Keratinocyte (primary cell): ENCODE data around the gene MDM2. TPM values are rescaled to one million over a fixed set of nuclear protein-coding genes. Genes with fewer than 3 reads are reported as not detected.

Experiments
- DNase-seq: peaks from one replicate; pipeline ENCODE4 v3.0.0-alpha.2; 2011; ENCODE audit warnings: low read depth, missing footprints, low spot score
- FAIRE-seq: peaks from 2 replicates; lab custom pipeline; 2011; peaks lifted over from hg19 to GRCh38; lab: Jason Lieb, UNC
- H2AFZ ChIP-seq: 2 replicates; pipeline ENCODE4 v1.6.0; 2012; ENCODE audit warnings: low read length, control low read depth, inconsistent platforms; ENCODE audit not compliant: control insufficient read depth
- H3K27ac ChIP-seq: 2 replicates; pipeline ENCODE4 v1.5.1; 2011; ENCODE audit warnings: low read length; ENCODE audit not compliant: control insufficient read depth, insufficient read depth
- H3K27me3 ChIP-seq: 3 replicates; pipeline ENCODE4 v1.6.0; 2011; ENCODE audit warnings: low read length; ENCODE audit not compliant: control insufficient read depth, insufficient read depth; ENCODE audit errors: extremely low read depth
- H3K36me3 ChIP-seq, 2 experiments: 2 replicates in 1 of 2; 3 replicates in 1 of 2; pipeline ENCODE4 v1.5.1; 2011; ENCODE audit warnings: low read length in 2 of 2, mild to moderate bottlenecking in 1 of 2; ENCODE audit not compliant: control insufficient read depth in 2 of 2, insufficient read depth in 2 of 2; ENCODE audit errors: extremely low read depth in 1 of 2
- H3K4me1 ChIP-seq: 3 replicates; pipeline ENCODE4 v1.5.1; 2011; ENCODE audit warnings: low read length; ENCODE audit not compliant: control insufficient read depth, insufficient read depth; ENCODE audit errors: extremely low read depth
- H3K4me2 ChIP-seq: 3 replicates; pipeline ENCODE4 v1.6.0; 2011; ENCODE audit warnings: low read depth, low read length; ENCODE audit not compliant: control insufficient read depth, insufficient read depth; ENCODE audit errors: extremely low read depth
- H3K4me3 ChIP-seq, 3 experiments: fragments of 200-600 bp in 1 of 3; sonication (generic) in 1 of 3; 2 replicates in 2 of 3; 3 replicates in 1 of 3; pipeline ENCODE4 v1.5.1; 2011 to 2016; ENCODE audit warnings: low read length in 3 of 3, mild to moderate bottlenecking in 3 of 3, control low read depth in 2 of 3, inconsistent platforms in 1 of 3, low read depth in 1 of 3, mixed read lengths in 1 of 3, mixed run types in 1 of 3, moderate library complexity in 1 of 3; ENCODE audit not compliant: control insufficient read depth in 2 of 3, insufficient read depth in 2 of 3; ENCODE audit errors: extremely low read depth in 1 of 3
- H3K79me2 ChIP-seq: 2 replicates; pipeline ENCODE4 v1.6.0; 2012; ENCODE audit warnings: low read length; ENCODE audit not compliant: control insufficient read depth, insufficient read depth
- H3K9ac ChIP-seq: 3 replicates; pipeline ENCODE4 v1.6.0; 2011; ENCODE audit warnings: low read length; ENCODE audit not compliant: control insufficient read depth, insufficient read depth; ENCODE audit errors: extremely low read depth
- H3K9me1 ChIP-seq: 3 replicates; pipeline ENCODE4 v1.6.0; 2011; ENCODE audit warnings: low read length; ENCODE audit not compliant: control insufficient read depth, insufficient read depth; ENCODE audit errors: extremely low read depth
- H3K9me3 ChIP-seq: 2 replicates; pipeline ENCODE4 v1.5.1; 2012; ENCODE audit warnings: low read depth, low read length; ENCODE audit not compliant: control insufficient read depth
- H4K20me1 ChIP-seq: 3 replicates; pipeline ENCODE4 v1.6.0; 2011; ENCODE audit warnings: low read length; ENCODE audit not compliant: control insufficient read depth, insufficient read depth; ENCODE audit errors: extremely low read depth
- CTCF ChIP-seq, 3 experiments: IDR thresholded peaks in 1 of 3; conservative IDR thresholded peaks in 1 of 3; optimal IDR thresholded peaks in 1 of 3; 2 replicates in 2 of 3; 3 replicates in 1 of 3; pipeline versions ENCODE3 to v1.5.1; 2011; ENCODE audit warnings: low read length in 3 of 3, mild to moderate bottlenecking in 3 of 3, moderate library complexity in 2 of 3, control low read depth in 1 of 3, inconsistent platforms in 1 of 3; ENCODE audit not compliant: insufficient read depth in 2 of 3; ENCODE audit errors: extremely low read depth in 1 of 3
- EZH2 ChIP-seq: IDR thresholded peaks from one replicate; pipeline ENCODE4 v1.6.1; 2012; ENCODE audit warnings: inconsistent platforms, mild to moderate bottlenecking, low read length, moderate library complexity
- dilution Hi-C: fragments of 300-500 bp; cut with MboI; formaldehyde crosslinking; loops from one replicate; pipeline ENCODE4 v1.7.0; 2020; ENCODE audit warnings: low sequenced_read_pairs; ENCODE audit not compliant: extremely low pct_ligation_motif_present
- polyA plus RNA-seq, 5 experiments: library from polyadenylated mRNA; depleted of rRNA in 3 of 5; stranded (reverse) in 3 of 5; stranded (forward) in 1 of 5; unstranded in 1 of 5; fragments of >200 nt; gene quantifications; 1 replicate in 1 of 5; 2 replicates in 3 of 5; 3 replicates in 1 of 5; pipeline versions ENCODE4 v1.2.1 to v1.2.3, GENCODE V29; 2011 to 2012; ENCODE audit warnings: missing spikeins in 2 of 5, low read depth in 1 of 5, low replicate concordance in 1 of 5

The MDM2 gene
- polyA plus RNA-seq, 1 donor (not counting 4 experiments of a cell fraction or from before 2014, with no cell fraction given) = 55.0 TPM

GRCh38 chr12:68835333-68835908 lies 27.4 kb downstream of the MDM2 start:
- FAIRE-seq (no peak), DNase-seq (no peak)
- Histone ChIP-seq H3K4me2 (no peak overlapping the region), H2AFZ (no peak overlapping the region), H4K20me1 (no peaks in the 10 kb centered on the region), H3K27me3 (no peaks in the 10 kb centered on the region), H3K9me1 (no peaks in the 10 kb centered on the region), H3K4me3 (no peak overlapping the region), H3K36me3 (peaks cover 20 to 35% of the 10 kb centered on the region in 2 experiments), H3K4me1 (no peaks in the 10 kb centered on the region), H3K27ac (no peak overlapping the region), H3K9me3 (no peaks in the 10 kb centered on the region), H3K79me2 (peaks cover 9% of the 10 kb centered on the region), H3K9ac (no peak overlapping the region)
- dilution Hi-C loops = no loop called here
- TF ChIP-seq CTCF (optimal IDR thresholded peaks at IDR 0.05 in 1 of 3, IDR thresholded peaks at IDR 0.05 in 1 of 3, conservative IDR thresholded peaks at IDR 0.05 in 1 of 3; ENCODE audit: extremely low read depth in 1 of 3, insufficient read depth in 2 of 3, low read length in 3 of 3) (no peak), EZH2 (no peak)

- TF ChIP-seq EZH2 = no peak
- no peak for TF ChIP-seq CTCF (optimal IDR thresholded peaks at IDR 0.05 in 1 of 3, IDR thresholded peaks at IDR 0.05 in 1 of 3, conservative IDR thresholded peaks at IDR 0.05 in 1 of 3; ENCODE audit: extremely low read depth in 1 of 3, insufficient read depth in 2 of 3, low read length in 3 of 3)
- H3K4me3 ChIP-seq = no peak overlapping the region
- DNase-seq = no peak
- H3K36me3 ChIP-seq = peaks cover 22 to 35% of the 10 kb centered on the region in 2 experiments
- no peaks in the 10 kb centered on the region for H4K20me1 ChIP-seq
- H3K4me2 ChIP-seq = no peak overlapping the region
- no peaks in the 10 kb centered on the region for H3K9me1 ChIP-seq
- H2AFZ ChIP-seq = no peak overlapping the region
- H3K9me3 ChIP-seq = no peaks in the 10 kb centered on the region
- no peaks in the 10 kb centered on the region for H3K4me1 ChIP-seq
- H3K9ac ChIP-seq = no peak overlapping the region
- no peaks in the 10 kb centered on the region for H3K27me3 ChIP-seq
- peaks cover 2% of the 10 kb centered on the region for H3K79me2 ChIP-seq
- dilution Hi-C loops = no loop called here
- no peak overlapping the region for H3K27ac ChIP-seq
- no peak for FAIRE-seq
Observed at GRCh38 chr12:68837215-68837614, 29.2 kb downstream of the MDM2 start.
